H1 (cell line): ENCODE measurements around the gene SLC25A11. TPM values are rescaled to one million over a fixed set of nuclear protein-coding genes. Genes with fewer than 3 reads are reported as not detected.

Experiments
- ASH2L ChIP-seq: fragments of 200-600, 300-600 bp; sonication (generic); IDR thresholded peaks from one replicate; pipeline ENCODE4 v1.7.1; 2017; ENCODE audit warnings: low read length
- EZH2 ChIP-seq: fragments of 200-600 bp; sonication (generic); IDR thresholded peaks from 2 replicates; pipeline ENCODE4 v1.7.1; 2012; ENCODE audit warnings: low read depth, mild to moderate bottlenecking, moderate library complexity, low read length, inconsistent platforms; ENCODE audit not compliant: severe bottlenecking
- GTF2F1 ChIP-seq: IDR thresholded peaks from 2 replicates; pipeline ENCODE4 v1.6.1; 2012; ENCODE audit warnings: low read depth, low read length, improper control_type of control experiment, borderline replicate concordance
- HDAC6 ChIP-seq: IDR thresholded peaks from one replicate; pipeline ENCODE4 v1.7.1; 2012; ENCODE audit warnings: low read depth, mild to moderate bottlenecking, inconsistent platforms, low read length, moderate library complexity
- polyA plus RNA-seq, 7 experiments: library from polyadenylated mRNA; depleted of rRNA in 3 of 7; stranded (reverse) in 5 of 7; unstranded in 2 of 7; fragments of >200 nt in 5 of 7; fragments of 200-250 nt in 2 of 7; gene quantifications; 1 replicate in 5 of 7; 2 replicates in 1 of 7; 4 replicates in 1 of 7; pipeline versions ENCODE4 v1.2.1 to v1.2.3, GENCODE V29; 2011 to 2013; ENCODE audit warnings: missing spikeins in 2 of 7, mixed read lengths in 2 of 7
- total RNA-seq: library from RNA; stranded (reverse); fragmentation: NEBNext Ultra II Directional; extraction: Animal tissue kit (Norgen Biotek cat#: 25700); gene quantifications from 2 replicates; pipeline ENCODE4 v1.2.1, GENCODE V29; 2021

Gene SLC25A11
- total and polyA plus RNA-seq, 2 of the 8 experiments (the other 6 are each of a cell fraction or from before 2014, with no cell fraction given) = 55.9 to 97.0 TPM

- TF ChIP-seq HDAC6 (no peak), ASH2L (no peak), EZH2 (no peak), GTF2F1 (no peak)
Measured at GRCh38 chr17:4965311-4965986, 25.6 kb upstream of the SLC25A11 start (continued).
